Measurements from ENCODE around the gene CSPG5. TPM values are rescaled to one million over a fixed set of nuclear protein-coding genes. Genes with fewer than 3 reads are reported as not detected.

Gene CSPG5
- total RNA-seq, 1 donor from 2014 or later = 21.9 TPM

DNA sequence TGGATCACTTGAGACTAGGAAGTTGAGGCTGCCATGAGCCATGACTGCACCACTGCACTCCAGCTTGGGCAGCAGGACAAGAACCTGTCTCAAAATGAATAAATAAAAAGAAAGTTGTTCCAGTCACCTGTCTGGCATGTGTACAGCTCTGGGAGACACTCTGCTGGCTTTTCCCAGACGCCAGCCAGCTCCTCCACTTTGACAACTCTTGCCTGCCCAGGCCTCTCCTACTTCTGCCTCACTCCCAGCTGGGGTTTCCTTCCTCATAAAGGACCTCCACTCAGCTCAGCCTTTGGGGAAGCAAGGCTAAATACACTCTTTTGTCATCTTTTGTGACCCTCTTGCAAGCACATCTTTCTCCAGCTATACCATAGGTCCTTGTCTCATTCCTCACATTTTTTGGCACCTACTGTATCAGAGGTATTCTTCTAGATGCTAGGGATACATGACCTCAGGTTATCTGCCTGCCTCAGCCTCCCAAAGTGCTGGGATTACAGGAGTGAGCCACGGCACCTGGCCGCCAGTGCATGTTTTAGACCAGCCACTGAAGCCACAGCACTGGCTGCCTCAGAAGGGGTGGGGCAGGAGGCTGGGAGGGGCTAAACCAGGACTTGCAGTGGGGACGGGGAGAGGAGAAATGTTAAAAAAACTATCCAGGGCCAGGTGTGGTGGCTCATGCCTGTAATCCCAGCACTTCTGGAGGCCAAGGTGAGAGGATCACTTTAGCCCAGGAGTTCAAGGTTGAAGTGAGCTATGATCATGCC lies 55.2 kb downstream of the CSPG5 start:
- no peaks in the 10 kb centered on the region for H3K36me3 Mint-ChIP-seq (ENCODE audit: low read depth)
- no peak overlapping the region for H3K4me3 Mint-ChIP-seq
- no peak for DNase-seq (ENCODE audit: low read depth, low spot score)
- H3K27me3 Mint-ChIP-seq (ENCODE audit: low read depth) = no peaks in the 10 kb centered on the region
- TF ChIP-seq, protein P1, sequence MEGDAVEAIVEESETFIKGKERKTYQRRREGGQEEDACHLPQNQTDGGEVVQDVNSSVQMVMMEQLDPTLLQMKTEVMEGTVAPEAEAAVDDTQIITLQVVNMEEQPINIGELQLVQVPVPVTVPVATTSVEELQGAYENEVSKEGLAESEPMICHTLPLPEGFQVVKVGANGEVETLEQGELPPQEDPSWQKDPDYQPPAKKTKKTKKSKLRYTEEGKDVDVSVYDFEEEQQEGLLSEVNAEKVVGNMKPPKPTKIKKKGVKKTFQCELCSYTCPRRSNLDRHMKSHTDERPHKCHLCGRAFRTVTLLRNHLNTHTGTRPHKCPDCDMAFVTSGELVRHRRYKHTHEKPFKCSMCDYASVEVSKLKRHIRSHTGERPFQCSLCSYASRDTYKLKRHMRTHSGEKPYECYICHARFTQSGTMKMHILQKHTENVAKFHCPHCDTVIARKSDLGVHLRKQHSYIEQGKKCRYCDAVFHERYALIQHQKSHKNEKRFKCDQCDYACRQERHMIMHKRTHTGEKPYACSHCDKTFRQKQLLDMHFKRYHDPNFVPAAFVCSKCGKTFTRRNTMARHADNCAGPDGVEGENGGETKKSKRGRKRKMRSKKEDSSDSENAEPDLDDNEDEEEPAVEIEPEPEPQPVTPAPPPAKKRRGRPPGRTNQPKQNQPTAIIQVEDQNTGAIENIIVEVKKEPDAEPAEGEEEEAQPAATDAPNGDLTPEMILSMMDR (conservative IDR thresholded peaks at IDR 0.05) = no peak
- H3K27ac Mint-ChIP-seq (ENCODE audit: unreplicated experiment) = no peak overlapping the region
- H3K4me1 Mint-ChIP-seq = peaks cover 21% of the 10 kb centered on the region
- H3K9me3 Mint-ChIP-seq = no peaks in the 10 kb centered on the region

DNA sequence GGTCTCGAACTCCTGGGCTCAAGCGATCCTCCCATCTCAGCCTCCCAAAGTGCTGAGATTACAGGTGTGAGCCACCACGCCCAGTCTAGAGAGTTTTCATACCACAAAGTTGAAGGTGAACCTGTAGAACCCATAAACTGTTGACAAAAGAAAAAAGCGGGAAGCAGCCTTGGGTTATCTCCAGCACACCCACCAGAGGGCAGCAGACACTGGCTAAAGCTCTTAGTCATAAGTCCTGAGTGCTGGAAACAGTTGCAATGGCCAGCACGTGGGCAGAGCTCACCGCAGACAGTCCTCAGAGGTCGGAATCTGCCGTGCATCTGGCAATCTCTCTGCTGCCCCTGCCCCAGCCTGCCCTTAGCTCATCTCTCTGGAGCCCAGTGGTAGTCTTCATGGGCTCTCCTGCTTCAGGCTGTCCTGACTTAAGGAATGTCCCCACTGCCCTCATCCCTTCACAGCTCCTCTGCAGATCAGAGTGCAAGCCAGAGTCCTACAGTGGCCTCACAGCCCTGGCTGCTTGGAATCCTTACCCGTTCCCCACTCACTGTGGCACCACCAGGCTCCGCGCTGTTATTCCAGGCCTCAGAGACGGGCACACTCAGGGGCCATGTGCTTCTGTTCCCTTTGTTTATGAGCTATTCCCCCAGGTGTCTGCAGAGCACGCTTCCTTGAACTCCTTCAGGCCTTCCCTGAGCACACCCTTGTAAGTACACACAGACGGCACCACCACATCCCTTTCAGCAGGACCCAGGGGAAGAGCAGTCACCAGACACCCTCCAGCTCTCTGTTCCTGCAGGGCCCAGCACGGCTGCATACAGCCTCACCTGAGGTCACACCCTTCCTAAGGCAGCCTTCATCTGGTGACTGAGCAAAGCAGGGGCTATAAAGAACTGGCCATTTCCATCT lies 56.3 kb downstream of the CSPG5 start:
- Mint-ChIP-seq H3K36me3 (ENCODE audit: low read depth) (no peaks in the 10 kb centered on the region), H3K4me1 (peaks cover 21% of the 10 kb centered on the region), H3K27ac (ENCODE audit: unreplicated experiment) (peak overlapping the region; percentile 97), H3K9me3 (no peaks in the 10 kb centered on the region), H3K4me3 (no peak overlapping the region), H3K27me3 (ENCODE audit: low read depth) (no peaks in the 10 kb centered on the region)
- TF ChIP-seq, protein P1 (conservative IDR thresholded peaks at IDR 0.05) = peak; percentile 98
- DNase-seq (ENCODE audit: low read depth, low spot score) = peak; percentile 86

DNA sequence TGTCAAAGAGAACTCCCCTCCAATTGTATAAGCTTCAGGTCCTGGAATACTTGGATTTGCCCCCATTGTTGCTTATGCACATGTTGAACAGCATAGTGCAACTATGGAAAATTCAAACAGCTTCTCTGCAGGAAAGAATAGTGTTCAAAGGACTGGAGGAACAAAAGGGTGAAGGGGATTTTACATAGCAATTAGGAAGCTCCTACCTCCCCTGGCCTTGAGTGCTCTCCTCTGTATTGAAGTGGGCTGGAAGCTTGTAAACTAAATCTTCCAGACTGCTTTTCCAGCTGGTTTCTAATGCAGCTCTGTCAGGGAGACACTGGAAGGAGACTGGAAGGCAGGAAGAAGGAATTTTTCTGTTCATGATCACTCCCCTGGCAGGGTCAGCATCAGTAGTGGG lies 57.9 kb downstream of the CSPG5 start:
- Mint-ChIP-seq H3K27me3 (ENCODE audit: low read depth) (no peaks in the 10 kb centered on the region), H3K9me3 (no peaks in the 10 kb centered on the region), H3K27ac (ENCODE audit: unreplicated experiment) (no peak overlapping the region), H3K4me1 (peaks cover 24% of the 10 kb centered on the region), H3K36me3 (ENCODE audit: low read depth) (no peaks in the 10 kb centered on the region), H3K4me3 (no peak overlapping the region)
- no peak for DNase-seq (ENCODE audit: low read depth, low spot score)
- TF ChIP-seq, protein P1 (conservative IDR thresholded peaks at IDR 0.05) = no peak

DNA sequence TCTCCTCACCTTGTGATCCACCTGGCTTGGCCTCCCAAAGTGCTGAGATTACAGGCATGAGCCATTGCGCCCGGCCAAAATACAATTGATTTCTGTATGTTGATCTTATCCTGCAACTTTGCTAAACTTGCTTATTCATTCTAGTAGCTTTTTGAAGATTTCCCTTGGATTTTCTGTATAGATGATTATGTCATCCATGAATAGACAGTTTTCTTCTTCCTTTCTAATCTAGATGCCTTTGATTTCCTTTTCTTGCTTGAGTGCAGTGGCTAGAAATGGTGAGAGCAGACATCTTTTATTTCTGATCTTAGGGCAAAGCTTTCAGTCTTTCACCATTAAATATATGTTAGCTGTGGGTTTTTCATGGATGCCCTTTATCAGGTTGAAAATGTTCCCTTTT lies 60.7 kb downstream of the CSPG5 start:
- no peaks in the 10 kb centered on the region for H3K36me3 Mint-ChIP-seq (ENCODE audit: low read depth)
- no peak for DNase-seq (ENCODE audit: low read depth, low spot score)
- H3K4me1 Mint-ChIP-seq = peaks cover 37% of the 10 kb centered on the region
- TF ChIP-seq, protein P1 (conservative IDR thresholded peaks at IDR 0.05) = no peak
- H3K27me3 Mint-ChIP-seq (ENCODE audit: low read depth) = no peaks in the 10 kb centered on the region
- no peak overlapping the region for H3K4me3 Mint-ChIP-seq
- no peaks in the 10 kb centered on the region for H3K9me3 Mint-ChIP-seq
- no peak overlapping the region for H3K27ac Mint-ChIP-seq (ENCODE audit: unreplicated experiment)

DNA sequence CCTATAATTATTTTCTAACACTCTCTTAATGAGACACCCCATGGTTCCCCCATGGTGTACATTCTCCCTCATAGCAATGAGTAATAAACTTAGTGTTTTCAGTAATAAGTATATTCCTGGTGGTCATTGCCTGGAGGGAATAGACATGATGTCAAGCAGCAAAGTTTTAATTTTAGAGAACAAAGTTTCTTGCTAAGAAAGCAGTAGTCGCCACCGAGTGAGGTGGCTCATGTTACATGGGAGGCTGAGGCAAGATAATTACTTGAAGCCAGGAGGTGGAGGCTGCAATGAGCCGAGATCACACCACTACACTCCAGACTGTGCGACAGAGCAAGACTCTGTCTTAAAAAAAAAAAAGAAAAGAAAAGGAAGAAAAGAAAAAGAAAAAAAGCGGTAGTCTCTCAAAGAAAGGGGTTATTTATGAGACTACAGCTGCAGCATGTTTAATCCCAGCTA lies 62.8 kb downstream of the CSPG5 start:
- TF ChIP-seq, protein P1 (conservative IDR thresholded peaks at IDR 0.05) = no peak
- Mint-ChIP-seq H3K9me3 (no peaks in the 10 kb centered on the region), H3K27me3 (ENCODE audit: low read depth) (no peaks in the 10 kb centered on the region), H3K27ac (ENCODE audit: unreplicated experiment) (no peak overlapping the region), H3K4me3 (peak overlapping the region; percentile 13), H3K36me3 (ENCODE audit: low read depth) (no peaks in the 10 kb centered on the region), H3K4me1 (peaks cover 28% of the 10 kb centered on the region)
- no peak for DNase-seq (ENCODE audit: low read depth, low spot score)
